Measurements from ENCODE around the gene XPO5. TPM values are rescaled to one million over a fixed set of nuclear protein-coding genes. Genes with fewer than 3 reads are reported as not detected.

The XPO5 gene
- total RNA-seq, 1 experiment from 2014 or later: 114 TPM

GRCh38 chr6:43478008-43478372 lies 97.8 kb downstream of the XPO5 start:
- Mint-ChIP-seq H3K27ac (peak overlapping the region; percentile 62 to 88 (median 85)), H3K27me3 (ENCODE audit: low read depth) (no peaks in the 10 kb centered on the region), H3K9me3 (no peaks in the 10 kb centered on the region), H3K4me3 (peak overlapping the region; percentile 87 to 95), H3K36me3 (ENCODE audit: insufficient read depth in 1 of 3, low read depth in 3 of 3) (peaks cover 0 to 3% (median 0%) of the 10 kb centered on the region in 3 experiments; a peak in 1 of 7 replicates), H3K4me1 (peaks cover 41 to 48% of the 10 kb centered on the region in 2 experiments)
- Histone ChIP-seq H3T11ph (ENCODE audit: low read length) (no peak overlapping the region), H4K5ac (ENCODE audit: insufficient read length, low read depth, low read length) (no peak overlapping the region), H2BK20ac (ENCODE audit: low read depth, low read length, poor library complexity, severe bottlenecking) (no peak overlapping the region), H4K91ac (ENCODE audit: insufficient read length, low read depth, low read length) (no peak overlapping the region), H4K20me1 (ENCODE audit: control insufficient read depth, insufficient read depth, insufficient read length) (no peaks in the 10 kb centered on the region), H2BK12ac (ENCODE audit: insufficient read length, low read depth, low read length) (no peak overlapping the region), H3K23me2 (ENCODE audit: insufficient read length, low read depth, low read length, poor library complexity, severe bottlenecking) (peaks cover 10% of the 10 kb centered on the region), H3K56ac (ENCODE audit: insufficient read length, low read depth, low read length) (no peak overlapping the region), H3K23ac (ENCODE audit: insufficient read length, low read depth, low read length) (no peak overlapping the region), H3K27me3 (ENCODE audit: insufficient read depth, low read length) (no peaks in the 10 kb centered on the region), H2BK15ac (ENCODE audit: low read depth, low read length) (no peak overlapping the region), H3K14ac (ENCODE audit: insufficient read depth, low read length) (no peak overlapping the region), H3K4me2 (ENCODE audit: insufficient read depth, insufficient read length, low read length) (peak overlapping the region; percentile 81), H2BK120ac (ENCODE audit: low read depth, low read length, poor library complexity, severe bottlenecking) (no peak overlapping the region), H2AFZ (ENCODE audit: low read length) (no peak overlapping the region), H3K4ac (ENCODE audit: low read depth, low read length) (no peak overlapping the region), H3K27ac (ENCODE audit: insufficient read length, low read depth, low read length) (no peak overlapping the region), H4K8ac (replicated peaks; ENCODE audit: insufficient read length, low read depth, low read length) (no peak overlapping the region), H2BK5ac (ENCODE audit: insufficient read length, low read length) (no peak overlapping the region), H3K9me3 (ENCODE audit: control insufficient read depth, low read depth, low read length) (no peaks in the 10 kb centered on the region), H3K9ac (ENCODE audit: extremely low read depth, insufficient read length, low read length) (peak overlapping the region; percentile 72), H3K18ac (ENCODE audit: insufficient read length, low read depth, low read length) (no peak overlapping the region), H3K4me1 (ENCODE audit: insufficient read depth, low read length) (peaks cover 15% of the 10 kb centered on the region; the same call in 1 of the 2 replicates), H3K79me2 (ENCODE audit: insufficient read depth, low read length) (peaks cover 15% of the 10 kb centered on the region), H3K79me1 (ENCODE audit: insufficient read depth, low read depth, low read length, poor library complexity, severe bottlenecking) (peaks cover 7% of the 10 kb centered on the region), H2AK5ac (ENCODE audit: insufficient read length, low read length) (no peak overlapping the region)
- DNase-seq: no peak
- no peak for TF ChIP-seq CTCF (conservative IDR thresholded peaks at IDR 0.05)
- no CpG with 5 or more reads among the region's 3 CpGs for WGBS (ENCODE audit: extremely low coverage, insufficient read length, low lambda C conversion rate)
